HL-60 (cell line): ENCODE measurements around the gene ARMC6.

Source experiments
- DNase-seq, 2 experiments: peaks; one replicate each; pipeline ENCODE4 v3.0.0-alpha.2; 2010 to 2020; ENCODE audit warnings: low read depth in 1 of 2, low spot score in 1 of 2
- H3K27ac ChIP-seq: fragments of 250-450 bp; sonication (Bioruptor Pico); replicated peaks from 2 replicates; pipeline ENCODE4 v1.5.1; 2020; ENCODE audit warnings: mild to moderate bottlenecking, moderate library complexity
- H3K27me3 ChIP-seq: fragments of 250-450 bp; sonication (Bioruptor Pico); 2 replicates; pipeline ENCODE4 v1.5.1; 2021; ENCODE audit warnings: mild to moderate bottlenecking, moderate library complexity; ENCODE audit not compliant: insufficient read depth, poor library complexity, severe bottlenecking
- H3K4me3 ChIP-seq: replicated peaks from 2 replicates; pipeline ENCODE4 v1.5.1; 2011; ENCODE audit warnings: mild to moderate bottlenecking, control low read depth, low read length; ENCODE audit not compliant: insufficient read depth
- CTCF ChIP-seq: IDR thresholded peaks from one replicate; pipeline ENCODE4 v1.5.1; 2011; ENCODE audit warnings: low read length, control low read depth, inconsistent platforms; ENCODE audit not compliant: insufficient read depth
- GABPA ChIP-seq: IDR thresholded peaks from 2 replicates; pipeline ENCODE4 v1.6.1; 2012; ENCODE audit warnings: low read depth
- POLR2AphosphoS5 ChIP-seq: IDR thresholded peaks from 2 replicates; pipeline ENCODE4 v1.6.1; 2012; ENCODE audit warnings: low read depth
- REST ChIP-seq: IDR thresholded peaks from 2 replicates; pipeline ENCODE4 v1.6.1; 2012; ENCODE audit warnings: low read depth; ENCODE audit not compliant: insufficient replicate concordance
- SPI1 ChIP-seq: IDR thresholded peaks from 2 replicates; pipeline ENCODE4 v1.6.1; 2012; ENCODE audit warnings: low read depth, mild to moderate bottlenecking, borderline replicate concordance

The ARMC6 gene

GRCh38 chr19:19006213-19006612 lies 27.2 kb upstream of the ARMC6 start:
- TF ChIP-seq POLR2AphosphoS5 (no peak), CTCF (no peak), REST (no peak), SPI1 (no peak), GABPA (no peak)
- no peak for DNase-seq

GRCh38 chr19:19009951-19010350 lies 23.5 kb upstream of the ARMC6 start:
- Histone ChIP-seq H3K4me3 (no peak overlapping the region), H3K27me3 (no peaks in the 10 kb centered on the region), H3K27ac (no peak overlapping the region)
- TF ChIP-seq POLR2AphosphoS5, result no peak
- no peak for TF ChIP-seq REST
- TF ChIP-seq GABPA, result no peak
- no peak for TF ChIP-seq CTCF
- no peak for TF ChIP-seq SPI1
- no peak for DNase-seq

More at GRCh38 chr19:19006213-19006612, 27.2 kb upstream of the ARMC6 start:
- Histone ChIP-seq H3K27me3 (no peaks in the 10 kb centered on the region), H3K4me3 (no peak overlapping the region), H3K27ac (no peak overlapping the region)

GRCh38 chr19:19010551-19010950 lies 22.9 kb upstream of the ARMC6 start:
- no peak overlapping the region for H3K27ac ChIP-seq
- TF ChIP-seq REST, result no peak
- no peak for TF ChIP-seq CTCF
- no peak for TF ChIP-seq SPI1
- no peak for TF ChIP-seq POLR2AphosphoS5
- TF ChIP-seq GABPA, result no peak
- DNase-seq, result no peak

More at GRCh38 chr19:19010551-19010950, 22.9 kb upstream of the ARMC6 start:
- H3K27me3 ChIP-seq, result no peaks in the 10 kb centered on the region
- no peak overlapping the region for H3K4me3 ChIP-seq
